ENCODE results near the gene GAL3ST1.

Gene GAL3ST1

DNA sequence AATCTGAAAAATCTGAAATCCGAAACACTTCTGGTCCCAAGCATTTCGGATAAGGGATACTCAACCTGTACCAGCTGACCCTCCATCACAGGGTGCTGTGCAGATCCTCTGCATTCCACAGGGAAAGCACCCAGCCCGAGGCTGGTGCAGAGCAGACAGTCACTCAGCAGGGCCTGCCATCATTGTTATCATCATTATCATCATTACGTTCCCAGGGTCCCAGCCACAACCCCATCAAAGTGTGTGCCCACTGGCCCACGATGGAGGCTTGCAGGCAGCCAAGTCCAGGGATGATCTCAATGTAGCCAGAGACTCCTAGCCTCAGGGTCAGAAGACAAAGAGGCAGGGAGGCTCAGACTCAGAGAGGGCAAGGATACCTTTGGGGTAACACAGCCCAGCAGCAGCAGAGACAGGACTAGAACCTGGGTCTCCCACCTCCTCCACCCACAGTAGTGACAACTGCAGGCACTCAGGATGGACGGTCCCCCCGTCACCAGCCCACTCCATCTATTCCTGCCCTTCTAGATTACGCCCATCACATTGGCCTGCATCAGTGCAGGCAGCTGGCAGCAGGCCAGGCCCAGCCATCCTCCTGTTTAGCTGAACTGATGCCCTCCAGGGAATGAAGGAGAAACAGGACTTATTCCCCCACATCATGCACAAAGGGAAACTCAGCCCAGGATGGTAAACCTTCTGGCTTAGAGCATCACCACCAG lies 10.3 kb downstream of the GAL3ST1 start:
- Histone ChIP-seq H3K27ac (ENCODE audit: low read length) (no peak overlapping the region), H3K9ac (ENCODE audit: low read depth, low read length) (no peak overlapping the region), H3K4me2 (ENCODE audit: insufficient read depth, low read length) (no peak overlapping the region), H3K9me3 (ENCODE audit: insufficient read depth, low read length, severe bottlenecking) (no peaks in the 10 kb centered on the region), H3K36me3 (ENCODE audit: insufficient read depth, low read length) (no peaks in the 10 kb centered on the region), H3K79me2 (ENCODE audit: insufficient read depth, low read length) (no peaks in the 10 kb centered on the region), H3K27me3 (ENCODE audit: insufficient read depth, low read length, poor library complexity) (peaks cover 4% of the 10 kb centered on the region), H4K20me1 (ENCODE audit: insufficient read depth, low read length) (no peaks in the 10 kb centered on the region), H3K4me1 (ENCODE audit: insufficient read depth, low read length) (no peaks in the 10 kb centered on the region), H2AFZ (ENCODE audit: low read depth, low read length) (no peak overlapping the region), H3K4me3 (ENCODE audit: low read depth in 1 of 2, low read length in 2 of 2) (no peak overlapping the region)
- TF ChIP-seq, protein P1, sequence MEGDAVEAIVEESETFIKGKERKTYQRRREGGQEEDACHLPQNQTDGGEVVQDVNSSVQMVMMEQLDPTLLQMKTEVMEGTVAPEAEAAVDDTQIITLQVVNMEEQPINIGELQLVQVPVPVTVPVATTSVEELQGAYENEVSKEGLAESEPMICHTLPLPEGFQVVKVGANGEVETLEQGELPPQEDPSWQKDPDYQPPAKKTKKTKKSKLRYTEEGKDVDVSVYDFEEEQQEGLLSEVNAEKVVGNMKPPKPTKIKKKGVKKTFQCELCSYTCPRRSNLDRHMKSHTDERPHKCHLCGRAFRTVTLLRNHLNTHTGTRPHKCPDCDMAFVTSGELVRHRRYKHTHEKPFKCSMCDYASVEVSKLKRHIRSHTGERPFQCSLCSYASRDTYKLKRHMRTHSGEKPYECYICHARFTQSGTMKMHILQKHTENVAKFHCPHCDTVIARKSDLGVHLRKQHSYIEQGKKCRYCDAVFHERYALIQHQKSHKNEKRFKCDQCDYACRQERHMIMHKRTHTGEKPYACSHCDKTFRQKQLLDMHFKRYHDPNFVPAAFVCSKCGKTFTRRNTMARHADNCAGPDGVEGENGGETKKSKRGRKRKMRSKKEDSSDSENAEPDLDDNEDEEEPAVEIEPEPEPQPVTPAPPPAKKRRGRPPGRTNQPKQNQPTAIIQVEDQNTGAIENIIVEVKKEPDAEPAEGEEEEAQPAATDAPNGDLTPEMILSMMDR (IDR thresholded peaks at IDR 0.05; ENCODE audit: borderline replicate concordance, extremely low read depth, low read length, poor library complexity, severe bottlenecking), result no peak
- TF ChIP-seq EZH2 (IDR thresholded peaks at IDR 0.05; ENCODE audit: borderline replicate concordance, low read depth, low read length, severe bottlenecking), result no peak
- no peak for DNase-seq
- no peak for ATAC-seq (ENCODE audit: insufficient read depth, low read depth)

DNA sequence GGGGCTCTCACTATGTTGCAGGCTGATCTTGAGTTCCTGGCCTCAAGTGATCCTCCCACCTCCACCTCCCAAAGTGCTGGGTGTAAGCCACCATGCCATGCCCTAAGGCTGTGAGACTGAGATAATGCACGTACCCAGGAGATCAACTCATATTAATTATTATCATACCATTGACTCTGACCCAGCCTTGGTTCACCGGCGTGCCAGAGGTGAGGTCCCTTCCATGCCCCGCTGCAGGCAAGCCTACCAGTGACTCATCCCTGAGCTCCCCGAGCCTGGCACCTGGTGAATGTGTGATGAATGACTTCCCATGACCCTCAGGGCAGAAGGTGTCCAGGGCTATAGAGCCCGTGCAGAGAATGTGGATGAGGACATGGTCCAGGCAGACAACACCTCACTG lies 12.1 kb downstream of the GAL3ST1 start:
- TF ChIP-seq EZH2 (IDR thresholded peaks at IDR 0.05; ENCODE audit: borderline replicate concordance, low read depth, low read length, severe bottlenecking), result no peak
- TF ChIP-seq, protein P1 (IDR thresholded peaks at IDR 0.05; ENCODE audit: borderline replicate concordance, extremely low read depth, low read length, poor library complexity, severe bottlenecking), result no peak
- no peak for ATAC-seq (ENCODE audit: insufficient read depth, low read depth)
- H3K4me2 ChIP-seq (ENCODE audit: insufficient read depth, low read length), result no peak overlapping the region
- no peaks in the 10 kb centered on the region for H3K36me3 ChIP-seq (ENCODE audit: insufficient read depth, low read length)
- no peak for DNase-seq
- H3K4me3 ChIP-seq (ENCODE audit: low read depth in 1 of 2, low read length in 2 of 2), result no peak overlapping the region
- H3K27ac ChIP-seq (ENCODE audit: low read length), result no peak overlapping the region
- H3K27me3 ChIP-seq (ENCODE audit: insufficient read depth, low read length, poor library complexity), result peaks cover 4% of the 10 kb centered on the region
- no peaks in the 10 kb centered on the region for H4K20me1 ChIP-seq (ENCODE audit: insufficient read depth, low read length)
- H3K9me3 ChIP-seq (ENCODE audit: insufficient read depth, low read length, severe bottlenecking), result no peaks in the 10 kb centered on the region
- no peak overlapping the region for H2AFZ ChIP-seq (ENCODE audit: low read depth, low read length)
- H3K4me1 ChIP-seq (ENCODE audit: insufficient read depth, low read length), result no peaks in the 10 kb centered on the region
- no peak overlapping the region for H3K9ac ChIP-seq (ENCODE audit: low read depth, low read length)
- H3K79me2 ChIP-seq (ENCODE audit: insufficient read depth, low read length), result no peaks in the 10 kb centered on the region

DNA sequence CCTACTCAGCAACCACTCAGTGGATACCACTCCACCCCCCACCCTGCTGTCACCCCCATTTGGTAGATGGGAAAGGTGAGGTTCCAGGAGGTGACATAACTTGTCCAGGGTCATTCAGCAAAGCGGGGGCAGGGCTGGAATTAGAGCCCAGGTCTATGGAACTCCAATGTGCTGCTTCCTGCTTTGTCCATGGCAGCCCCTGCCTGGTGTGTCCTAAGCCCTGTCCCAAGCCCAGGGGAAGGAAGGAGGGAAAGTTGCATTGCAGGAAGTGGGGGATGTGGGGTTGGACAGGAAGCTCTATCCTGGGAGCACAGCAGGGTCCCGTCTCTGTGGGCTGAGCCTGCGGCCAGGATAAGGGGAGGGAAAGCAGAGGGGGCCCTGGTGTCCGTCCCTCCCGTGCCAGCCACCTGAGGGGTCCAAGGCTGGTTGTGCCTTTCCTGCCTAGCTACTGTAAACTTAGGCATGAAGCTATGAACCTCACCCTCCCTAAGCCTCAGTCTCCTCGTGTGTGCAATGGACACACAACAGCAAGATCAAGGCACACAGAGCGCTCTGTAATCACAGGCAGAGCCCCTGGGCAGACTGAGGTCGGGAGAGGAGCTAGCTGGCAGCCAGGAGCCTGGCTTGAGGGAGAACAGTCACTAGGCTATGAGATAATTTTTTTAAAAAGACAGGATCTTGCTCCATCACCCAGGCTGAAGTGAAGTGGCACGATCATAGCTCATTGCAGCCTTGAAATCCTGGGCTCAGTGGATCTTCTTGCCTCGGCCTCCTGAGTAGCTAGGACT lies 12.9 kb downstream of the GAL3ST1 start:
- TF ChIP-seq, protein P1 (IDR thresholded peaks at IDR 0.05; ENCODE audit: borderline replicate concordance, extremely low read depth, low read length, poor library complexity, severe bottlenecking), result no peak
- no peak for TF ChIP-seq EZH2 (IDR thresholded peaks at IDR 0.05; ENCODE audit: borderline replicate concordance, low read depth, low read length, severe bottlenecking)
- no peaks in the 10 kb centered on the region for H3K4me1 ChIP-seq (ENCODE audit: insufficient read depth, low read length)
- no peaks in the 10 kb centered on the region for H3K79me2 ChIP-seq (ENCODE audit: insufficient read depth, low read length)
- no peak overlapping the region for H2AFZ ChIP-seq (ENCODE audit: low read depth, low read length)
- H3K36me3 ChIP-seq (ENCODE audit: insufficient read depth, low read length), result no peaks in the 10 kb centered on the region
- no peak overlapping the region for H3K27ac ChIP-seq (ENCODE audit: low read length)
- H3K27me3 ChIP-seq (ENCODE audit: insufficient read depth, low read length, poor library complexity), result peaks cover 4% of the 10 kb centered on the region
- H3K9me3 ChIP-seq (ENCODE audit: insufficient read depth, low read length, severe bottlenecking), result no peaks in the 10 kb centered on the region
- DNase-seq (no peak), ATAC-seq (ENCODE audit: insufficient read depth, low read depth) (no peak)
- no peak overlapping the region for H3K4me2 ChIP-seq (ENCODE audit: insufficient read depth, low read length)
- H3K9ac ChIP-seq (ENCODE audit: low read depth, low read length), result no peak overlapping the region
- no peaks in the 10 kb centered on the region for H4K20me1 ChIP-seq (ENCODE audit: insufficient read depth, low read length)
- no peak overlapping the region for H3K4me3 ChIP-seq (ENCODE audit: low read depth in 1 of 2, low read length in 2 of 2)
